Endodermal cell (in vitro differentiated cells): ENCODE data around the gene THADA. TPM values are rescaled to one million over a fixed set of nuclear protein-coding genes. Genes with fewer than 3 reads are reported as not detected.

Source experiments
- DNase-seq: peaks from one replicate; pipeline ENCODE4 v3.0.0-alpha.2; 2017
- H3K27ac ChIP-seq: 2 replicates; pipeline ENCODE4 v1.5.1; 2013; ENCODE audit warnings: mild to moderate bottlenecking, low read depth, low read length, moderate library complexity
- H3K27me3 ChIP-seq: 2 replicates; pipeline ENCODE4 v1.6.1; 2013; ENCODE audit warnings: mild to moderate bottlenecking, low read length, moderate library complexity; ENCODE audit not compliant: insufficient read depth, control insufficient read depth, poor library complexity, severe bottlenecking
- H3K36me3 ChIP-seq: 2 replicates; pipeline ENCODE4 v1.7.0; 2013; ENCODE audit warnings: mild to moderate bottlenecking, low read length, moderate library complexity; ENCODE audit not compliant: control insufficient read depth, insufficient read depth
- H3K4me1 ChIP-seq: one replicate; pipeline ENCODE4 v1.7.0; 2013; ENCODE audit warnings: low read length; ENCODE audit not compliant: control insufficient read depth, insufficient read depth
- H3K4me3 ChIP-seq: 2 replicates; pipeline ENCODE4 v1.5.1; 2013; ENCODE audit warnings: mild to moderate bottlenecking, low read length, moderate library complexity
- H3K9ac ChIP-seq: 2 replicates; pipeline ENCODE4 v1.6.1; 2013; ENCODE audit warnings: mild to moderate bottlenecking, low read length, moderate library complexity; ENCODE audit not compliant: poor library complexity, severe bottlenecking; ENCODE audit errors: extremely low read depth
- H3K9me3 ChIP-seq: 2 replicates; pipeline ENCODE4 v1.6.1; 2013; ENCODE audit warnings: mild to moderate bottlenecking, low read length, moderate library complexity; ENCODE audit not compliant: control insufficient read depth
- H3K27ac Mint-ChIP-seq: 2 replicates; pipeline ENCODE4 v1.8.0; 2020; ENCODE audit warnings: mixed read lengths
- H3K27me3 Mint-ChIP-seq: 2 replicates; pipeline ENCODE4 v1.8.0; 2021; ENCODE audit warnings: mild to moderate bottlenecking, mixed read lengths; ENCODE audit not compliant: insufficient read depth
- H3K36me3 Mint-ChIP-seq: 2 replicates; pipeline ENCODE4 v1.8.0; 2020; ENCODE audit warnings: low read depth, mixed read lengths
- H3K4me1 Mint-ChIP-seq: 2 replicates; pipeline ENCODE4 v1.8.0; 2020; ENCODE audit warnings: mixed read lengths
- H3K4me3 Mint-ChIP-seq: 2 replicates; pipeline ENCODE4 v1.8.0; 2020; ENCODE audit warnings: mild to moderate bottlenecking, moderate library complexity, mixed read lengths
- H3K9me3 Mint-ChIP-seq: 2 replicates; pipeline ENCODE4 v1.8.0; 2020; ENCODE audit warnings: mild to moderate bottlenecking, mixed read lengths
- CTCF ChIP-seq: fragments of 200-600 bp; sonication (generic); conservative IDR thresholded peaks from 2 replicates; pipeline ENCODE4 v1.5.0; 2021; ENCODE audit warnings: antibody characterized with exemption, mild to moderate bottlenecking
- WGBS, 2 experiments: methylation state at CpG; one replicate each; pipeline versions ENCODE4 v1.1.5 to v1.1.7; 2013; ENCODE audit warnings: missing lambda C conversion rate in 2 of 2, mixed read lengths in 1 of 2; ENCODE audit not compliant: insufficient coverage in 1 of 2, insufficient read length in 1 of 2; 5-methylcytosine and 5-hydroxymethylcytosine counted together
- total RNA-seq, 2 donors: library from RNA; stranded (reverse); fragmentation: NEBNext Ultra II Directional in 1 of 2; extraction: Animal tissue kit (Norgen Biotek cat#: 25700) in 1 of 2; gene quantifications; 2 replicates in 1 of 2; 3 replicates in 1 of 2; pipeline ENCODE4 v1.2.1, GENCODE V29; 2021

Gene THADA
- total RNA-seq, 2 donors from 2014 or later: 32.8 to 35.0 TPM

GRCh38 chr2:43384143-43384542, 211.7 kb downstream of the THADA start:
- no peaks in the 10 kb centered on the region for H3K27me3 Mint-ChIP-seq
- H3K4me1 ChIP-seq: no peaks in the 10 kb centered on the region
- no peaks in the 10 kb centered on the region for H3K36me3 Mint-ChIP-seq
- no peak for TF ChIP-seq CTCF
- H3K36me3 ChIP-seq: no peaks in the 10 kb centered on the region
- no peak overlapping the region for H3K4me3 Mint-ChIP-seq
- no peak overlapping the region for H3K27ac Mint-ChIP-seq
- DNase-seq: no peak
- no peak overlapping the region for H3K4me3 ChIP-seq
- WGBS, 2 experiments: 100% methylated on average over 1 of the region's 1 CpG; no CpG with 5 or more reads in 1 of the 2 experiments
- no peaks in the 10 kb centered on the region for H3K9me3 Mint-ChIP-seq
- H3K27me3 ChIP-seq: no peaks in the 10 kb centered on the region
- no peak overlapping the region for H3K27ac ChIP-seq
- no peaks in the 10 kb centered on the region for H3K9me3 ChIP-seq
- H3K4me1 Mint-ChIP-seq: no peaks in the 10 kb centered on the region
- no peak overlapping the region for H3K9ac ChIP-seq

- H3K27me3 Mint-ChIP-seq: no peaks in the 10 kb centered on the region
Measured at GRCh38 chr2:43383533-43383932, 212.3 kb downstream of the THADA start.

DNA sequence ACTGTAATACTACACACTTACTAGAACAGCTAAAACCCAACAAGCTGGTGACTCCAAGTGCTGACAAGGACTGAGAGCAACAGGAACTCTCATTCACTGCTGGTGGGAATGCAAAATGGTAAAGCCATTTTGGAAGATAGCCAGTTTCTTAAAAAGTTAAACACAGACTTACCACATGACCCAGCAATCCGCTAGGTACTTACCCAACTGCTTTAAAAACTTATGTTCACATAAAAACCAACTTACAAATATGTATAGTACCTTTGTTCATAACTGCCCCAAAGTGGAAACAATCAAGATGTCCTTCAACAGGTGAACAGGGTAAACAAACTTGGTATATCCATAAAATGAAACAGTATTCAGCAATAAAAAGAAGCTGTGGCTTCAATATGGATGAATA, 216.3 kb downstream of the THADA start:
- Mint-ChIP-seq H3K4me3 (no peak overlapping the region), H3K36me3 (no peaks in the 10 kb centered on the region), H3K27me3 (no peaks in the 10 kb centered on the region), H3K27ac (no peak overlapping the region), H3K9me3 (no peaks in the 10 kb centered on the region), H3K4me1 (peaks cover 14% of the 10 kb centered on the region)
- 89% methylated on average over 1 of the region's 1 CpG; no CpG with 5 or more reads in 1 of the 2 experiments for WGBS, 2 experiments
- H3K4me1 ChIP-seq: no peaks in the 10 kb centered on the region
- no peaks in the 10 kb centered on the region for H3K36me3 ChIP-seq
- no peaks in the 10 kb centered on the region for H3K27me3 ChIP-seq
- H3K4me3 ChIP-seq: no peak overlapping the region
- H3K9me3 ChIP-seq: no peaks in the 10 kb centered on the region
- no peak for DNase-seq
- no peak overlapping the region for H3K27ac ChIP-seq
- no peak for TF ChIP-seq CTCF
- no peak overlapping the region for H3K9ac ChIP-seq

More at GRCh38 chr2:43383533-43383932, 212.3 kb downstream of the THADA start:
- Histone ChIP-seq H3K27me3 (no peaks in the 10 kb centered on the region), H3K27ac (no peak overlapping the region), H3K4me1 (no peaks in the 10 kb centered on the region), H3K4me3 (no peak overlapping the region), H3K9me3 (no peaks in the 10 kb centered on the region), H3K9ac (no peak overlapping the region), H3K36me3 (no peaks in the 10 kb centered on the region)
- 67 to 91% methylated on average over 1 to 2 of the region's 2 CpGs for WGBS, 2 experiments
- no peak for DNase-seq
- no peak overlapping the region for H3K4me3 Mint-ChIP-seq
- no peaks in the 10 kb centered on the region for H3K36me3 Mint-ChIP-seq
- TF ChIP-seq CTCF: no peak
- no peak overlapping the region for H3K27ac Mint-ChIP-seq
- H3K9me3 Mint-ChIP-seq: no peaks in the 10 kb centered on the region
- no peaks in the 10 kb centered on the region for H3K4me1 Mint-ChIP-seq
